K562 (cell line): ENCODE results near the gene FGF22. TPM values are rescaled to one million over a fixed set of nuclear protein-coding genes. Genes with fewer than 3 reads are reported as not detected.

Source experiments
- CBX3 ChIP-seq, 2 experiments: IDR thresholded peaks; 1 replicate in 1 of 2; 2 replicates in 1 of 2; pipeline ENCODE4 v1.6.1; 2012; ENCODE audit warnings: inconsistent platforms in 2 of 2, low read length in 2 of 2, borderline replicate concordance in 1 of 2, control low read depth in 1 of 2
- FOXK1 ChIP-seq: sonication (generic); formaldehyde crosslinking; IDR thresholded peaks from 2 replicates; pipeline ENCODE4 v1.8.0; 2022; ENCODE audit warnings: missing genetic modification reagents, mild to moderate bottlenecking, borderline replicate concordance
- POLR2AphosphoS2 ChIP-seq: IDR thresholded peaks from 2 replicates; pipeline ENCODE4 v1.6.1; 2012; ENCODE audit warnings: low read length, improper control_type of control experiment
- SETDB1 ChIP-seq: IDR thresholded peaks from one replicate; pipeline ENCODE4 v1.6.1; 2012; ENCODE audit warnings: low read length, control low read depth, inconsistent platforms
- SRSF1 ChIP-seq: fragments of 200-400 bp; formaldehyde crosslinking; IDR thresholded peaks from 2 replicates; pipeline ENCODE4 v1.6.1; 2017; ENCODE audit warnings: mild to moderate bottlenecking, low read depth, low read length, moderate library complexity
- ZNF174 ChIP-seq: fragments of 250-450 bp; sonication (Bioruptor Pico); IDR thresholded peaks from 2 replicates; pipeline ENCODE4 v1.4.0; 2020; ENCODE audit warnings: mild to moderate bottlenecking
- ZNF217 ChIP-seq: sonication (generic); formaldehyde crosslinking; IDR thresholded peaks from 2 replicates; pipeline ENCODE4 v1.8.0; 2022; ENCODE audit warnings: mild to moderate bottlenecking, missing genetic modification reagents
- ZNF324 ChIP-seq: fragments of 250-450 bp; sonication (Bioruptor Pico); IDR thresholded peaks from 2 replicates; pipeline ENCODE4 v1.4.0; 2020; ENCODE audit warnings: mild to moderate bottlenecking
- ZNF561 ChIP-seq: fragments of 450-650 bp; formaldehyde crosslinking; conservative IDR thresholded peaks from 2 replicates; pipeline ENCODE4 v1.4.0; 2020; ENCODE audit warnings: mild to moderate bottlenecking, moderate library complexity
- ZNF668 ChIP-seq: fragments of 250-450 bp; sonication (Bioruptor Pico); IDR thresholded peaks from 2 replicates; pipeline ENCODE4 v1.8.0; 2022; ENCODE audit warnings: mild to moderate bottlenecking, inconsistent platforms
- ZNF830 ChIP-seq: fragments of 250-450 bp; sonication (Bioruptor Pico); IDR thresholded peaks from 2 replicates; pipeline ENCODE4 v1.5.0; 2021; ENCODE audit warnings: mild to moderate bottlenecking
- polyA plus RNA-seq, 8 experiments: library from polyadenylated mRNA; depleted of rRNA in 4 of 8; stranded (reverse) in 5 of 8; unstranded in 3 of 8; fragments of >200 nt; fragmentation: Nextera tagmentation in 2 of 8; fragmentation: Illumina TruSeq in 1 of 8; extraction: Ambion mirVana in 2 of 8; extraction: Trizol in 1 of 8; gene quantifications; 2 replicates each; pipeline versions ENCODE4 v1.2.1 to v1.2.3, GENCODE V29; 2011 to 2014; ENCODE audit warnings: inconsistent platforms in 1 of 8, missing spikeins in 1 of 8
- total RNA-seq, 7 experiments: library from RNA; depleted of rRNA in 6 of 7; stranded (reverse); fragments of >200 nt in 6 of 7; fragmentation: Illumina TruSeq in 2 of 7; extraction: Trizol in 2 of 7; gene quantifications; 2 replicates each; pipeline versions ENCODE4 v1.2.1 to v1.2.3, GENCODE V29; 2011 to 2021; ENCODE audit warnings: low replicate concordance in 1 of 7
- TF ChIP-seq, protein P1 (sequence below): fragments of 450-650 bp; conservative IDR thresholded peaks from 2 replicates; pipeline ENCODE4 v1.6.1; 2016; ENCODE audit warnings: missing genetic modification characterization, low read depth, mild to moderate bottlenecking, control low read depth, missing compliant biosample characterization
- TF ChIP-seq, protein P2 (sequence below): fragments of 250-450 bp; sonication (Bioruptor Pico); IDR thresholded peaks from 2 replicates; pipeline ENCODE4 v1.5.0; 2021
- TF ChIP-seq, protein P3 (sequence below): fragments of 250-450 bp; sonication (Bioruptor Pico); IDR thresholded peaks from 2 replicates; pipeline ENCODE4 v1.8.0; 2022; ENCODE audit warnings: moderate library complexity, mild to moderate bottlenecking, inconsistent platforms
- TF ChIP-seq, protein P4 (sequence below): fragments of 250-450 bp; sonication (Bioruptor Pico); IDR thresholded peaks from 2 replicates; pipeline ENCODE4 v1.9.0; 2021; ENCODE audit warnings: mild to moderate bottlenecking
- TF ChIP-seq, protein P5 (sequence below): IDR thresholded peaks from 2 replicates; pipeline ENCODE4 v1.6.1; 2016; ENCODE audit warnings: missing genetic modification characterization, missing compliant biosample characterization
- TF ChIP-seq, protein P6 (sequence below): fragments of 450-650 bp; IDR thresholded peaks from 2 replicates; pipeline ENCODE4 v1.7.0; 2016; ENCODE audit warnings: borderline replicate concordance
- TF ChIP-seq, protein P7 (sequence below): sonication (generic); formaldehyde crosslinking; IDR thresholded peaks from 2 replicates; pipeline ENCODE4 v1.8.0; 2022; ENCODE audit warnings: mild to moderate bottlenecking, missing genetic modification reagents, borderline replicate concordance

FGF22 gene
- total and polyA plus RNA-seq, 9 of the 15 experiments (the other 6 are each of a cell fraction or from before 2014, with no cell fraction given): 0.14 to 2.2 (median 0.86) TPM; not detected in 4

DNA sequence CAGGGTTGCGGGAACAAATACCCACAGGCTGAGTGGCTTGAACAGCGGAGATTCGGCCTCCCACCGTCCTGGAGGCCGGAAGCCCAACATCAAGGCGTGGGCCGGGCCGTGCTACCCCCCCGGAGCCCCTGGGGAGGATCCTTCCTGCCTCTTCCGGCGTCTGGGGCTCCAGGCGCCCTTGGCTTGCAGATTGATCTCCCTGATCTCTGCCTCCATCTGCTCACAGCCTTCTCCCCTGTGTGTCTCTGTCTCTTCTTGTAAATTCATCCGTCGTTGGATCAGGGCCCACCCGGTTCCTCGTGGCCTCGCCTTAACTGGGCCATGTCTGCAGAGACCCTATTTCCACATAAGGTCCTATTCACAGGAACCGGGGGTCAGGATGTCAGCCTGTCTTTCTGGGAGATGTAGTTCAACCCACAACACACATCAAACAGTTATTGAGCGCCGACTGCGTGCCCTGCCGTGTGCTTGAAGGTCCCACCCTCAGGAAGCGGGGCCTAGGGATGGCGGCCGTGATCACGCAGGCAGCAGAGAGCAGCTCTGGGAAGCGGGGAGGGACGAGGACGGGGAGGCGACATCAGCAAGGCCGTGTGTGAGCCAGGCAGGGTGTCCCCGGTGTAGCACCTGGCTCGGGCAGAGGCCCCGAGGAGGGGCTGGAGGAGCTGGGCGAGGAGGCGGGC, 28.7 kb upstream of the FGF22 start (continued):
- TF ChIP-seq, protein P1, sequence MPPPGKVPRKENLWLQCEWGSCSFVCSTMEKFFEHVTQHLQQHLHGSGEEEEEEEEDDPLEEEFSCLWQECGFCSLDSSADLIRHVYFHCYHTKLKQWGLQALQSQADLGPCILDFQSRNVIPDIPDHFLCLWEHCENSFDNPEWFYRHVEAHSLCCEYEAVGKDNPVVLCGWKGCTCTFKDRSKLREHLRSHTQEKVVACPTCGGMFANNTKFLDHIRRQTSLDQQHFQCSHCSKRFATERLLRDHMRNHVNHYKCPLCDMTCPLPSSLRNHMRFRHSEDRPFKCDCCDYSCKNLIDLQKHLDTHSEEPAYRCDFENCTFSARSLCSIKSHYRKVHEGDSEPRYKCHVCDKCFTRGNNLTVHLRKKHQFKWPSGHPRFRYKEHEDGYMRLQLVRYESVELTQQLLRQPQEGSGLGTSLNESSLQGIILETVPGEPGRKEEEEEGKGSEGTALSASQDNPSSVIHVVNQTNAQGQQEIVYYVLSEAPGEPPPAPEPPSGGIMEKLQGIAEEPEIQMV: no peak
- TF ChIP-seq, protein P2, sequence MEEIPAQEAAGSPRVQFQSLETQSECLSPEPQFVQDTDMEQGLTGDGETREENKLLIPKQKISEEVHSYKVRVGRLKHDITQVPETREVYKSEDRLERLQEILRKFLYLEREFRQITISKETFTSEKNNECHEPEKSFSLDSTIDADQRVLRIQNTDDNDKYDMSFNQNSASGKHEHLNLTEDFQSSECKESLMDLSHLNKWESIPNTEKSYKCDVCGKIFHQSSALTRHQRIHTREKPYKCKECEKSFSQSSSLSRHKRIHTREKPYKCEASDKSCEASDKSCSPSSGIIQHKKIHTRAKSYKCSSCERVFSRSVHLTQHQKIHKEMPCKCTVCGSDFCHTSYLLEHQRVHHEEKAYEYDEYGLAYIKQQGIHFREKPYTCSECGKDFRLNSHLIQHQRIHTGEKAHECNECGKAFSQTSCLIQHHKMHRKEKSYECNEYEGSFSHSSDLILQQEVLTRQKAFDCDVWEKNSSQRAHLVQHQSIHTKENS (CRISPR knock-in tag): no peak
- TF ChIP-seq ZNF561 (CRISPR knock-in tag) (no peak), CBX3 (IDR thresholded peaks at IDR 0.05; ENCODE audit: borderline replicate concordance in 1 of 2, low read length in 2 of 2) (no peak), FOXK1 (CRISPR knock-in tag) (no peak), SRSF1 (no peak), ZNF174 (CRISPR knock-in tag) (no peak), ZNF830 (no peak), SETDB1 (no peak), ZNF324 (CRISPR knock-in tag) (no peak), ZNF217 (CRISPR knock-in tag) (no peak), ZNF668 (CRISPR knock-in tag) (no peak), POLR2AphosphoS2 (no peak)
- TF ChIP-seq, protein P3, sequence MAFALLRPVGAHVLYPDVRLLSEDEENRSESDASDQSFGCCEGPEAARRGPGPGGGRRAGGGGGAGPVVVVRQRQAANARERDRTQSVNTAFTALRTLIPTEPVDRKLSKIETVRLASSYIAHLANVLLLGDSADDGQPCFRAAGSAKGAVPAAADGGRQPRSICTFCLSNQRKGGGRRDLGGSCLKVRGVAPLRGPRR (CRISPR knock-in tag): no peak
- TF ChIP-seq, protein P4, sequence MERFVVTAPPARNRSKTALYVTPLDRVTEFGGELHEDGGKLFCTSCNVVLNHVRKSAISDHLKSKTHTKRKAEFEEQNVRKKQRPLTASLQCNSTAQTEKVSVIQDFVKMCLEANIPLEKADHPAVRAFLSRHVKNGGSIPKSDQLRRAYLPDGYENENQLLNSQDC (CRISPR knock-in tag): no peak
- TF ChIP-seq, protein P5, sequence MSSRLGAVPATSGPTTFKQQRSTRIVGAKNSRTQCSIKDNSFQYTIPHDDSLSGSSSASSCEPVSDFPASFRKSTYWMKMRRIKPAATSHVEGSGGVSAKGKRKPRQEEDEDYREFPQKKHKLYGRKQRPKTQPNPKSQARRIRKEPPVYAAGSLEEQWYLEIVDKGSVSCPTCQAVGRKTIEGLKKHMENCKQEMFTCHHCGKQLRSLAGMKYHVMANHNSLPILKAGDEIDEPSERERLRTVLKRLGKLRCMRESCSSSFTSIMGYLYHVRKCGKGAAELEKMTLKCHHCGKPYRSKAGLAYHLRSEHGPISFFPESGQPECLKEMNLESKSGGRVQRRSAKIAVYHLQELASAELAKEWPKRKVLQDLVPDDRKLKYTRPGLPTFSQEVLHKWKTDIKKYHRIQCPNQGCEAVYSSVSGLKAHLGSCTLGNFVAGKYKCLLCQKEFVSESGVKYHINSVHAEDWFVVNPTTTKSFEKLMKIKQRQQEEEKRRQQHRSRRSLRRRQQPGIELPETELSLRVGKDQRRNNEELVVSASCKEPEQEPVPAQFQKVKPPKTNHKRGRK (tag): no peak
- TF ChIP-seq, protein P6, sequence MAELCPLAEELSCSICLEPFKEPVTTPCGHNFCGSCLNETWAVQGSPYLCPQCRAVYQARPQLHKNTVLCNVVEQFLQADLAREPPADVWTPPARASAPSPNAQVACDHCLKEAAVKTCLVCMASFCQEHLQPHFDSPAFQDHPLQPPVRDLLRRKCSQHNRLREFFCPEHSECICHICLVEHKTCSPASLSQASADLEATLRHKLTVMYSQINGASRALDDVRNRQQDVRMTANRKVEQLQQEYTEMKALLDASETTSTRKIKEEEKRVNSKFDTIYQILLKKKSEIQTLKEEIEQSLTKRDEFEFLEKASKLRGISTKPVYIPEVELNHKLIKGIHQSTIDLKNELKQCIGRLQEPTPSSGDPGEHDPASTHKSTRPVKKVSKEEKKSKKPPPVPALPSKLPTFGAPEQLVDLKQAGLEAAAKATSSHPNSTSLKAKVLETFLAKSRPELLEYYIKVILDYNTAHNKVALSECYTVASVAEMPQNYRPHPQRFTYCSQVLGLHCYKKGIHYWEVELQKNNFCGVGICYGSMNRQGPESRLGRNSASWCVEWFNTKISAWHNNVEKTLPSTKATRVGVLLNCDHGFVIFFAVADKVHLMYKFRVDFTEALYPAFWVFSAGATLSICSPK: no peak
- TF ChIP-seq, protein P7, sequence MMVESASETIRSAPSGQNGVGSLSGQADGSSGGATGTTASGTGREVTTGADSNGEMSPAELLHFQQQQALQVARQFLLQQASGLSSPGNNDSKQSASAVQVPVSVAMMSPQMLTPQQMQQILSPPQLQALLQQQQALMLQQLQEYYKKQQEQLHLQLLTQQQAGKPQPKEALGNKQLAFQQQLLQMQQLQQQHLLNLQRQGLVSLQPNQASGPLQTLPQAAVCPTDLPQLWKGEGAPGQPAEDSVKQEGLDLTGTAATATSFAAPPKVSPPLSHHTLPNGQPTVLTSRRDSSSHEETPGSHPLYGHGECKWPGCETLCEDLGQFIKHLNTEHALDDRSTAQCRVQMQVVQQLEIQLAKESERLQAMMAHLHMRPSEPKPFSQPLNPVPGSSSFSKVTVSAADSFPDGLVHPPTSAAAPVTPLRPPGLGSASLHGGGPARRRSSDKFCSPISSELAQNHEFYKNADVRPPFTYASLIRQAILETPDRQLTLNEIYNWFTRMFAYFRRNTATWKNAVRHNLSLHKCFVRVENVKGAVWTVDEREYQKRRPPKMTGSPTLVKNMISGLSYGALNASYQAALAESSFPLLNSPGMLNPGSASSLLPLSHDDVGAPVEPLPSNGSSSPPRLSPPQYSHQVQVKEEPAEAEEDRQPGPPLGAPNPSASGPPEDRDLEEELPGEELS: no peak
